Left kidney (tissue), 2 donors: ENCODE measurements around the gene PTPRM. TPM values are rescaled to one million over a fixed set of nuclear protein-coding genes. Genes with fewer than 3 reads are reported as not detected.

Experiments used
- DNase-seq: peaks from one replicate; pipeline ENCODE4 v3.0.0-alpha.2; 2013
- polyA plus RNA-seq: library from polyadenylated mRNA; unstranded; fragments of 120-200 nt; gene quantifications from one replicate; pipeline ENCODE4 v1.2.1, GENCODE V29; 2013; ENCODE audit not compliant: insufficient read length

Gene PTPRM
- polyA plus RNA-seq, 1 donor, result 107 TPM

DNA sequence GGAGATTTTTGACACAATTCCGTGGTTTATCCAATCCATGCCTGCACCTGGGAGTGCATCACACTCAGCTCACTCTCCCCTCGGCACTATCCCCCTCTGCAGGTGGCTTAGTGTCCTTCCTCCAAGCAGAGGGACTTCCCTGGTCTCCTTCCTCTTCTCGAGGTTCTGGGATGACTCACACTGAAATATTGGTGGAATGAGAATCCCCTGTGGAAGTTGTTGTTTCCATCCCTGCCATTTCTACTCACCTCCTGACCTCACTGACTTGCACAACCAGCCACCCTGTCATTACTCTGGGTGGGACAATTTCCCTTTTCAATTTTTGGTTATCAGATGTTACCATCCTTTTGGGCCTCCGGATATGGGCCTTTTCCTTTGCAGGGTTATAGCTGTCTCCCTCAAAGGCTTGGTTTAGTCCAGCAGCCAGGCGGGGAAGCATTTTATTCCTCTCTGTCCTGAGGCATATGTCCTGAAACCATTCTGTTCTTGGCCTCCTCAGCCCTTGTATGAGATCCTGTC, 59.9 kb downstream of the PTPRM start:
- DNase-seq, result no peak

DNA sequence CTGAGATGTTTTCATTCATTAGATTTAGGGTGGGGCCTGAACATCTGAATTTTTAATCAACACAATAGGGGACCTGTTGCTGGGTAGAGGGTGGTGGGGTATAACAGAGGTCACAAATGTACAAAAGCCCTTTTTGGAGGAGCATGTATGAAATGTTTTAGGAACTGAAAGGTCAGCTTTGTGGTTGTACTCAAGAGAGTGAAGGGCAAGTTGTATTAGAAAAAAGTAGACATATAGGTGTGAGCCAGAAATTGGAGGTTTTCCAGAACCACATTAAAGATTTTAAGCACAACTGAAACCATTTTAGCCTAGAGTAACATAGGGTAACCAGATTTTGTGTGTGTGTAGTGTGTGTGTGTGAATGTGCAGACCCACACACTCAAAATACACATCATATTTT, 62.3 kb downstream of the PTPRM start:
- DNase-seq, result no peak

DNA sequence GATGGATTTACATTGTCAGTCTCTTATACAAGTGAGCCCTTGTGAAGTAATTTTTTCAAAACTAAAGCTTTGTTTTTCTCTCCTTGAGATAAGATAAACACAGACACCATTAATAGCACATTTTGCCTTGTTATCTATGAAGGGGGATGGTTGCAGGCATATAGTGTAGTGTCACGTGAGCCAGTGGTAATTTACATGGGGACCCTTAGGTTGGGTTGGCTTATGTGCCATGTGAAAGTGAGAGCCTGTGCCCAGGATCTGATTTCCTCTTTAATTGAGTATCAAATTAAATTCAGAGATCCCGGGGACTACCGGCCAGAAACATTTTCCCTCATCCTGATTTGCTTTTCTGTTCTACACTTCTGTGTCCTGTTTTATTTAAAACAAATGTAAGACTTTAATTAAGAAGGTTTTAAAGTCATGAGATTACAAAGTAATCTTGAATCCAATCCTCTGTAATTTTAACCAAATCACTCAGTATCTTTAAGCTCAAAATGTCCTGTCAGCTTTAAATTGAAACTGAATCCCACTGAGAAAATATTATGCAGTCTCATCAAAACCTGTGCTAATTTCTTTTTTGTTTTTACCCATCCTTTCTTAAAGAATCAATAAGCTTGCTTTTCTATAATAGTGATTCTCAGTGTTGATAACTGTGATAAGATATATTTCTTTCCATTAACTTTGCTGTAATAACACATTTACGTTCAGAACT, 63.8 kb downstream of the PTPRM start:
- no peak for DNase-seq

DNA sequence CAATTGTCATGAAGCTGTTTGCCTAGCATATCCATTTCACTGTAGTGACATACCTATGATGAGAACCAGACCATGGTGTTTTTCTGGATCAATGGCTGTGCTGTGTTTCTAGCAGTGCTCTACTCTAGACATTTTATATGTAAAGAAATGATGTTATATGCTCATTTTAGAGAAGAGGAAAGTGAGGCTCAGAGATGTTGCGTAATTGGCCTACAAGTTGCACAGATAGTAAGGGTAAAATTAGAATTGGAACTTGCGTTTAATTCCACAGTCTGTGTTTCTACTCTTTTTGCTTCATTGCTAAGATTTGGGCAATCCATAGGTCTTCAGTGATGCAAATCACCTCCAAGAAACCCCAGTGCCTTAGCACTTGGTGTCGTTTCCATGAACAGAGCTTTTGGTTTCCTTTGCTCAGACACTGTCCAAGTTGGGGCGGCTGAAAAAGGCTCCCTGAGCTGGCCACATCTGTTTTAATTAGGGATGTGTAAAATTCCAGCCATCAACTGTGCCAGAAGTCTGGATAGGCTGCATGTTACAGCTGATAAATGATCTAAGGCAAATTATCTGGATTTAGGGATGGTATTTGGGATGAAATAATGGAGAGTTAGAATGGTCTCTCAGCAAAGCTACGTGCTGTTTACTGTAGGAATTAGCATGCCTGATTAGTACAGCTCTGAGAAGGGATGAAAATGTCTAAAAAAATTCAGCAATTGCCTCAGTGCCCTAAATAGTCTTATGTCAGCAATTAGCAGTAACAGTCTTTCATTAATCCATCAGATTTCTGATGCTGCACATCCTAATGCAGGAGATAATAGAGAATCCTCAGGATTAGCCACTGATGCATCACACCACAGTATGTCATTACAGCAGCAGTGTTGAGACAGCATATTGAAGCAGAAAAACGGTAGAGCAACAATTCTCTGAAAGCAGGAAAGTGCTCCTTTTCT, 65.3 kb downstream of the PTPRM start:
- DNase-seq, result no peak

DNA sequence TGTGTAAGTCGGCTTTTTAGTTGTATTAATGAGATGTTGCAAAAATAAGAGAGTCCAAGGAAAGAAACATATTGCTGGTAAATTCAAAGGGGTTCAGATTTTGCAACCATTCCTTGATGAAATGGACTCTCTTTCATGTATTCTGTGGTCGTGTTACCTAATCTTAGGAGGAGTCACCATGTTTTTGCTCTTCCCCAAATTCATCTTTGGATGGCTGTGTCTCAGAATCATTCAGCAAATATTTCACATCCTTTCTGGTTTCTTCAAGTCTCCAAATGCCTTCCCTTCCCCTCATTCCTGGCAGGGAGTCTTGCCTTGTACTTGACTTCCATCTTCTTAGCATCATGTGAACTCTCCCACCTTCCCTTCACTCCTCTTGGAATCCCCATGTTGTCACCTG, 66.1 kb downstream of the PTPRM start:
- no peak for DNase-seq

DNA sequence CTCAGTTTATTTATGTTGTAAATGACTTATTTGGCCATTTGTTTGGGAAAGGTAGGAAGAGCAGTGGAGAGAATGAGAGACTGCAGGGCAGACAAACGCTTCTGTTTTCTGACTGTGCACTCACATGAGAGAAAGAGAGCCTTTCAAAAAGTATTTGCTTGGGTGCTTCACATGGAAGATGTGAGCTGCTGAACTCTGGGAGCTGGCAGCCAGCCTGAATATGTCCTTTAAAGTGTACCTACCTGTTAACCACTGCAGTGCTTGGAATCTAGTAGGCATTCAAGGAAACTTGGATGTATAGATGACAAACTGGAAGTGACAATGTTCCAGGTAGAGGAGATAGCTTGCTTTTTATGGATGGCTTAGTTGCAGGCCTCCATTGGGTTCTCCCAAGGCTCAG, 68.8 kb downstream of the PTPRM start:
- no peak for DNase-seq

DNA sequence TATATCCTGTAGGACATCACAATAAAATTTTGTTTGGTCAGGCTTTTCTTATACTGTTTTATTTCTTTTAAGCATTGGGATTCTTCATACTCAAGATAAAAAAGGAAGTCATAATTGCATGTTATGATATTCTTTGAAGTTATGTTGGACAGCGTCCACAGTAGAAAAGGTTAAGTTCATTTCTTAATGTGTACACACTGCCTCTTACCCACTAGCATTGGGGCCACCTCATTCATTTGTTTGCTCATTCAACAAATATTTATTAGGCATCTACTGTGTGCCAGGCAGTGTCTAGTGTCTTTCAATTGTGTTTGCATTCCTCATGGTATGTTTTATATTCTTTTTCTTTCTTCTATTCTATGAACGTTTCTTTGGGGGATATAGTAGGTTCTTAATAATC, 70.2 kb downstream of the PTPRM start:
- DNase-seq, result no peak

DNA sequence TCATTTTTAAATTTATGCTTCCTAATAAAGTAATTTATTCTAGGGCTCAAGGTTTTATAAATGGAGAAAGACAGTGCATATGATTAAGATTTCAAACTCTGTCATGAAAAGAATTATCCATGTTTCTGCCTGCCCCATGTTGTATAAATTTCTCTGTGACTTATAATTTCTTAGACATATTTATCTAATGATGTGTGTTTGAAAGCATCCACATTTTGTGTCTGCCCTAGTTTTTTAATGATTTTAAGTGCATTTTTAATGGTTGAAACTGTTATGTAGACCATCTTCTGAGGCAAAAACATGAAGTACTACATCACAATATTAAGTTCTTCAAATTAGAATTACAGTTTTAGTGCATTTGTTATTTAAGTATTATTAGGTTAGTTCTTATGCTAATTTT, 71.2 kb downstream of the PTPRM start:
- no peak for DNase-seq

DNA sequence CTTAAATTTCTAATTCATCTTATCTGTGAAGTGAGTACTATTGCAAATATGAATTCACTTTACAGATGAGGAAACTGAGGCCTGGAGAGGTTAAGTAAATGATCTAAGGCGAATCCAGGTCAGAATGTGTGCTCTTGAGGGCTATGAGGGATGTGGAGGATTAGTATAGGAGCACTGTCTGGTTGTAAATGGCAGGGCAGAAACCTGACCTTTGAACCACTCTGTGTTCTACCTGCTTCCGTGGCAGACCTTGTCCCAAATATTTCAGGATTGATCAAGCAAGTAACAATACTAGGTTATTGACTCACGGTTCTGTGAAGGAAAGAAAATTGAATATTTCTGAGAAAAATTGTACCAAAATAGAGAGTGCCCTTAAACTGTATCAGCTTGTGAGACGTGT, 74.7 kb downstream of the PTPRM start:
- no peak for DNase-seq

DNA sequence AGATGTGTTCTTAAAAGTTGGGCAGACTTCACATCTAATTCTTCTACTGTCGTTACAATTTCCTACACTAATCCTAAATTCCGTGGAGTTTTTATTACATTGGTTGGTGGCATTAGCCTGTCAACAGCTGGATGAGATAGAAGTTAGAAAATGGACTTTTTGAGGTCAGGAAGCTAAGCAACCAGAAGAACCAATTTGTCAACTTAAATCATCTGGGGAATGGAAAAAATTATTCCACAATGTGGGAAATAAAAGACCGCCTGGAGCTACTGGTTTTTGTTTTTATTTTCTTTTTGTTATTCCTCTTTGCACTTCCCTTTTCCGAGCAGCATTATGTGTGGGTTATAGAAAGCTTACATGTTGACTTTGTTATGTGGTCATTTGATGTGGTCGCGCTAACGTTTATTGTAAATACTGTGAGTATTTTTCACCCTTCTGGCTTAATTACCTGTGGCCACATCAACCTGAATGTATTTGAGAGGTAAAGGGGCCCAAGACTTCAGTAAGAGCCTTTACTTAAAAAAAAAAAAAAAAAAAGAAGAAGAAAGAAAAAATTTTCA, 75.3 kb downstream of the PTPRM start:
- DNase-seq, result no peak

DNA sequence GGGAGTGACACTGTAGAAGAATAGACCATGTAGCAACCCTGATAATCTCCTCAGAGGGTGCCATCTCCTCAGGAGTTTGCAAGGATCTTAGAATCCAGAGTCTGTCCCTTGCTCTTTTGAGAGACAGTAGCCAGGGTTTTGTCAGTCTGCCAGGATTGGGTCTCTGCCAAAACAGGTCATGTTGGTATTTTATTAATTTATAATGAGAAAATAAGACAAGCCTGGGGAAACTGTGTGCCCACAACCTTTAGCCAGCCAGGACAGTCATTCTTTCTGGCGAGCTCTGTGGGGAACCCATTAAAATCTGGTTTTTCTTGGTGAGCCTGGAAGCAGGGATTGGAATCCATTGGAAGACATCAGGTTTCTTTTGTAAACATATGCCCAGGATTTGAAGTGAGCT, 78.6 kb downstream of the PTPRM start:
- DNase-seq, result no peak

DNA sequence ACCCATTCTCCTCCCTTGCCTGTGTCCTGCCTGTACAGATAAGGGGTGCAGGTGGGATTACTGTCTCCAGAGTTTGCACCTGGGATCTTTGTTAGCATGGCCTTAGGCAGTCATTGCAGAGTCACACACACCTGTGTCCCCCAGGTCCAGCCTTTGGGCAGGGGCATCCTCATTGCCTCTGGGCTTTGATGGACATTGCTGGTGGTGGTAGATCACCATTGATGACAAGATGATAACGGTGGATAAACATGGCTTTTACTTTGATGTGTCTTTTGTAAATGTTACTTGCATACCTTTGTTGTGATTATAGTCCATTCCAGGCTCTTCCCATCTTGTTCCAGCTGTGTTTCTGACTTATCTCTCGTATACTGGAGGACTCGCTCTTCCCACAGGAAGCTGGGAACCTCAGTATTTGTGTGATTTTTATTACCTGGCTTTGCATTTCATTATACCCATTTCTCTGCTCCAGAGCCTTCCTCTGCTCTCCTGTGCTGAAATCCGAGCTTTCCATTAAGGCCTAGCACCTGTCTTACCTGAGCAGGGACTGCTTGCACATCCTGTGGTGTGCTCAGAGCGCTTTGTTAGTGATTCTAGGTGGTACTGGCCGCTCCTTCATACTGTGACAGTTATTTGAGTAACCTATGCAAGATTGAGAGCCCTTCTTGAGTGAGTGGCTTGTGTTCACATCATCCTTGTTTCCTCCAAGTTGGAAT, 79.2 kb downstream of the PTPRM start:
- no peak for DNase-seq

DNA sequence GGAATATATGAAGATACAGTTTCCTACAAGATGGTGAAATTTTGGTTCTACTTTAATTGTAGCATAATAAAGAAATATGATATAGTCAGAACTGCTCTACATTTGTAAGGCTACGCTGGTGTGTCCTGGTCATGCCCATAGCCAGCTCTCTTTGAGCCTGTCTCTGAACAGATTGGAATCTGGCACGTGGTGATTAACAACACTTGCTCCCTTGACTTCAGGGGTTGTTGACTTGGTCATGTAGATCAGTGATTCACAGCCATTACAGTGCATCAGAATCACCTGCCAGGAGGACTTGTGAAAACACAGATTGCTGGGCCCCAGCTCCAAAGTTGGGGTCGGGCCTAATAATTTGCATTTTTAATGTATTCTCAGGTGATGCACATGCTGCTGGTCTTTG, 80.4 kb downstream of the PTPRM start:
- DNase-seq, result no peak

DNA sequence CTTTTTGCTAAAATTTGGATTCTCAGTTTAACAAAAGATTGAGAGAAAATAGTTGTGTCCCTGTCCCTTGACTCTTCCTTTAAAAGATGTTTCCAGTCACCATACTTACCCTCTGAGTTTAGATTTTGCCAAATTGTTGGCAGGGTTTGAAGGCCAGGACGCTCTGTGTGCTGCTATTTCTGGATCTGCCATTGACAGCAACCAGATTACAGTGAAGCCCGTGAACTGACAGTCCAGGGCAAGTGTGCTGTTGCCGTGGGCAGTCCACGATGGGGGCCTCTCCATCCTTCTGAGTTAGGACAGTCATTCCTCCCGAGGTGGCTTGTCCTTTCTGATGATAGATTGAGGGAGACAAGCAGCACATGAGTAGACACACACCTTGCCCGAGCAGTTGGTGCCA, 89.9 kb downstream of the PTPRM start:
- no peak for DNase-seq

DNA sequence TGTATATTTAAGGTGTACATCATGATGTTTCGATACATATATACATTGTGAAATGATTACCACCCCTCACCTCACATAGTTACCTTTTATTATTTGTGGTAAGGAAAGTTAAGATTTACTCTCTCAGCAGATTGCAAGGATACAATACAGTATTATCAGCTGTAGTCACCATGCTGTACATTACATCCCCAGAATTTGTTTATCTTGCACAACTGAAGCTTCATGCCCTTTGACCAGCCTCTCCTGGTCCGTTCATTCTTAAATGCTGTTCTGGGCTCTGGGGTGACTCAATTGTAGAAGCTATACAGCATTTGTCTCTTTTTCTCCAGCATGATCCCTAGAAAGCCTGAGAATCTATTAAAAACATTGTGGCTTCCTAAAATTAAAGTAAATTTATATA, 90.8 kb downstream of the PTPRM start:
- DNase-seq, result no peak

DNA sequence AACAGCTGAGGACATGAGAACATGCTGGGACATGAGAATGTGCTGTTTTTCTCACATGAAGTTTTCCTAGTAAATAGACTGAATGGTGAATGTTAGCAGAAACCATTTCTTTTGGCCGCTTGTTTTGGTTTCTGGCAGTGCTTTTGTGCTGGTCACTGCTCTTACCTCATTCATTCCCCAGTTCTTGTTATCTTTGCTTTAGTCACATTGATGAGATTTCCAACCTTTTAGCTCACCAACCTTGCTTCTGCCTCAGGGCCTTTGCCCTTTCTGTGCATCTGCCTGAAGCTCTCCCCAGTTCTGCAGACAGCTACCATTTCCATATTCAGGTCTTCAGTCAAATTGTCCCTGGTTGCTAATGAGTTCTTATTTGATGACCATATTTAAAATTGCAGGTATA, 91.6 kb downstream of the PTPRM start:
- no peak for DNase-seq

DNA sequence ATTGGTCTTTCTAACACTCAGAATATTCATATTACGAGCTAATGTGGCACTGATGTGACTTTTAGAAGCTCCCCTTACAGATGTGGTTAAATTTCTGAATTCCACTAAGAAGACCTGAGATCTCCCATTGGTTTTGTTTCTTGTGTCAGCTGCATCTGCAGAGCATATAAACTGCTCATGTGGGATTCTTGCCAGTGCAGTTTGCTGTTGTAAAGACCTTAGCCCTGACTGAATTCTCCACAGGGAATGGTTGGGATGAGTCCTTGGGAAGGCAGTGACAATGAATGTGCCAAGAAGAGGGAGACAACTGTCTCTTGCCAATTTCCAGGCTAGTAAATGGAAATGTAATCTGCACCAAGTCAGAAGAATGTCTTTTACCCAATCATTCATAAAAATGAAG, 94.1 kb downstream of the PTPRM start:
- DNase-seq, result no peak

DNA sequence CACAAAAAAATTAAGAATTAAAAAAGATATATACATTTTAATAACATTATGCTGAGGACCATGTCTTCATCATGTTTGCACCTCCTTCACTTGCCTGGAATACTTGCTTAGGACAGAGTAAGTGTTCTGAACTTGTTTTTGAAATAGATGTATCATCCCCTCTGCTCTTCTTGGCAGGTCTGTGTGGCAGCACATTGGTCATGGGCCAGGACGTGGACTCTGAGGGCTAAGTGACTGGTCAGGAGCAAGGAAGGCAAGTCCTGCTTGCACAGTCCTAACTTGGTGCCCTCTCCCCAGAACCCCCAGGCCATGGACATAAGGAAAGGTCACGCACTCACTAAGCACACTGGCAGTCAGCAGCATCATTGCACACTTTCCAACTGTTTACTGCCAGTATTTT, 95.8 kb downstream of the PTPRM start:
- DNase-seq, result no peak

DNA sequence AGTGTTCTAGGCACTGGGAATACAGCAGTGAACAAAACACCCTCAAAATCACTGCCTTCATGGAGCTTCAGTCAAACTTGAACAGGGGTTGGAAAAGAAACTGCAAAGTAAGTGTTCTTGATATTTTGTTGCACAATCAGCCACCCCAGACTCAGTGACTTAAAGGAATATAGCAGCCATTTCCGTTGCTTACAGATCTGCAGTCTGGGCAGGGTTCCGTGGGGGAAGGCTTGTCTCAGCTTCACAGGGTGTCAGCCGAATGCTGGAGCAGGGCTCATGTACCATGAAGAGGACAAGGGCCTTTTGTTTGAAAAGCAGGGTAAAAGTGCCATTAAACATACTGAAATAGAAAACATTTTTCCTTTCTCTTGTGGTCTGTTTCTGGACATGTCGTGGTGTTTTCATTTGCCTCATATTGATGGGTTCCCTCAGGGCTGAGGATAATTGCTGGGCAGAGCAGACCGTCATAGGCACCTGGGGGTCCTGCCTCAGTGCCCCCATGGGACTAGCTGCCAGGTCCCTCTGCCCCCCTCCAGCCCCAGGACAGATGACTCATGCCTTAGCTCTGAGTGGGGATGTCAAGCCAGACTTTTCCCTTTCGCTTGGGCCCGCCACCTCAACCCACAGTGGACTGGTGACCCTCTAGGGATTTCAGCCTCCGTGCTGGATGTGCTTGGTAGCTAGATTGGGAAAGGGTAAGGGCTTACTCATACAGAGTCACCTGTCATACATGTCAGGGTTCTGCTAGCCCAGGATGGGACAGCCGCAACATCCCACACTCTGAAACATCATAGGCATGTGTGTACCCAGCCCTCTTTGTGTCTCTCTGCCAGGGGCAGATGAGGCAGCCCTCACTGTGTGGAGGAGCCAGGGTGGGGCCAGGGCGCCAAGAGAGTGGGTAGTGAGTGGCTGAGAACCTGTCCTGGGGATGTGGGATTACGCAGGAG, 96.5 kb downstream of the PTPRM start:
- DNase-seq, result no peak

DNA sequence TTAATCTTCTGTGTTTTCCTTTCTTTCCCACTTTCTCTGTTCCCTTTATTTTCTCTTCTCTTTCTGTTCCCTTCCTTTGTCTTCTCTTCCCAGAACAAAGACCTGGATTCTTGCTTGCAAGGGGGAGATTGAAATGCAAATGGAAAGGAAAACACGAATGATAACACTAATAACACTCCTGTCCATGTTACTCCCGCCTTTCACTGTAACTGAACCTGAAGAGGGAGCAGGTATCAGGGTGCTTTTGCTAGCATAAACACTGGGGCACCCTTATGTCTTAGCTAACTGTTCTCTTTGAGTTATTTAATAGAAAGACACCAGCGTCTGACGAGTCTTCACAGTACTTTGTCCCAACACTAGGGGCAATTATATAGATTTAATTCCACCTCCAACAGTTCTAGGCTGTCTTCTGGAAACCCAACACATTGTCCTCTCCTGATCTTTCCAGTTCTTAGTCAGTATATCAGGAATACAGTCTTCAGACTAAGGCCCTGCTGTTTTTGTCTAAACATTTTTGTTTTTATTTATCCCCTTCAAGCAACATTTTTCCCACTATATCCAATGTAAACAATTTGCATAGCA, 99.2 kb downstream of the PTPRM start:
- no peak for DNase-seq

DNA sequence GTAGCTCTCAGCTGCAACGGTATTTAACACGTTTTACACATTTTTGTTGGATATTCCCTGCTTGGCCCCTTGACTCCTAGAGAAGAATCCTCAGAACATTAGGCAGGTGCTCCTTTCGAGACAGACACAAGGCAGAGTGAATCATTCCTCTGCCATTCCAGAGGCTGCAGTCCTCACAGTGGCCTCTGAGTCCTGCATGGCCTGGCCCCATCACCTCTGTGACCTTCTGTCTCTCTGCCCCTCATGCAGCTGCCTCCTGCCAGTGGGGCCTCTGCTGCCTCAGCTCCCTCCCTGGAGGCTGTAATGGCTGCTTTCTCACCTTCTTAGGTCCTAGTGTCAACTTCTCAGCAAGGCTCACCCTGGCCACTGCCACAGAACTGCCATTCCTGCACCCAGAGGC, 101.3 kb downstream of the PTPRM start:
- DNase-seq, result no peak
